GM11168 (cell line): ENCODE data around the gene HOXB9.

Experiments
- in situ Hi-C: fragments of 300-500 bp; cut with MboI; formaldehyde crosslinking; loops from one replicate; pipeline ENCODE4 v1.12.0; 2022; ENCODE audit warnings: low sequenced_read_pairs; ENCODE audit not compliant: unreplicated experiment

The HOXB9 gene

DNA sequence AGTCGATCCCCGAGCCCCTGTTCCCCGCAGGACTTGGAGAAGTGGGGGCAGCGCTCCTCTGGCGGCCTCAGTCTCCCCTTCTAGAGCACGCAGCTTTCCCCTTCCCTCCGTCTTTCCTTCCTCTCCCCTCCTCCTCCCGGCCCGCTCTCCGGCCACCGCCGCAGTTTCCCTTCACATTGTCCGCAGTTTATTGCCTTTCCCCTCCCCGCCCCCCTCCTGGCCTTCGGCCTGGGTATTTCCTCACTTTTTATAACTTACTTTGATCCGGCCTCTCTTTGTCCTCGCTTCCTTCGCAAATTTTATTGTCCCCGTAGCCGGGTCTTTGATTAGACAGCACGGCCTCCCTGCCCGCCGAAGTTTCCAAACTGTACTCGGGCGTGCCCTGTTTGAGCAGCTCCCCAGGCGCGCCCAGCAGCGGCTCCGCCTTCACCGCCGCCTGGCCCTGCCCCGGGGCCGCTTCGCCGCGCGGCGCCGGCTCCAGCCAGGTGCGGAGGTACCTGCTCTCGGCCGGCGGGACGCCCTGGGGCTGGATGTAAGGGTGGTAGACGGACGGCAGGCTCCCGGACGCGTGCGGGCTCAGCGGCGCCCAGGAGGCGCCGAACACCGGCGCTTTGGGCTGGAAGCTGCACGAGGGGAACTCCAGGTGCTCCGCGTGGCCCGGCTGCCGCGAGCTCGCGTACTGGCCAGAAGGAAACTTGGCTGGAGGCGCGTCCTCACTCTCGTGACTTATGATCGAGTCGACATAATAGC lies 488 bp downstream of the HOXB9 start:
- in situ Hi-C loops = no loop called here

DNA sequence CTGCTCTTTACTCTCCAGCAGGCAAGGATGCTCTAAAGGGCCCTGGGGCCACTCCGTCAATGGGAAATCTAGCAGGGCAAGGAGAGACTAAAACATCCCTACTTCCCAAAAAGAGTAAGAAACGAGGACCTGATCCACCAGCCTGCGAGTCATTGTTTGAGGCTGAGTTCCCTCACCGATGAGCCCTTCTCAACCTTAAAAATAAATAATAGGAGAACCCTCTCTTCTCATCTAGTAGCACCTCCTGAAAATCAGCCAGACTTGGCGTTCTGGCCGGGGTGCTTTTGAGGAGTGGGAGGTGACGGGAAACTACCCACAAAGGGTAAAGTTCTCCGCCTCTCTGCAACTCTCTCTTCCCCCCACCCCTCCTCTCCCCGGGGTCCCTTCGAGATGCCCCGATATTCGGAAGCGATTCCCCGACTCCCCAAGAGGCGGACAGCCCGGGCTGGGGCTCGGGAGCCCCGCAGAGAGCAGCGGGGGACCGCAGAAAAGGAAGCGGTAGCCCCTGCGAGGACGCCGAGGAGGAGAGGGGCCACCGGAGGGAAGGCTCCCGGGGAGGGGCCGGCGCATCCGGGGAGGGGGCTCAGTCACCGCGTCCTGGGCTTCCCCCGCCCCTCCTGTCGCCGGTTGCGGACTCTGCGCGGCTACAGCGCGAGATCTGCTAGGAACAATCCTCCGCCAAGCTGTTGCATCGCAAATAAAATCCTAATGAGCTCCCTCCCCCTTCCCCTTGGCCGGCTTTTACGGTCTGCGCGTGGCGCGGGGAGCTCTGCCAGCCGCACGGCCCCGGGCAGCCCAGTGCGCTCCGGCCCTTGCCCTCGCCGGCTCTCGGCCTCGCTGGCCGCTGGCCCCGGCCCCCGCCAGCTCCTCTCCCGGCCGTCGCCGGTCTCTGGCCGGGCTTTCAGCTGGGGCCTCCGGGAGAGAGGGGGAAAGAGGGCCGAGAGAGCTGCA lies 1.3 kb downstream of the HOXB9 start:
- in situ Hi-C loops = no loop called here

DNA sequence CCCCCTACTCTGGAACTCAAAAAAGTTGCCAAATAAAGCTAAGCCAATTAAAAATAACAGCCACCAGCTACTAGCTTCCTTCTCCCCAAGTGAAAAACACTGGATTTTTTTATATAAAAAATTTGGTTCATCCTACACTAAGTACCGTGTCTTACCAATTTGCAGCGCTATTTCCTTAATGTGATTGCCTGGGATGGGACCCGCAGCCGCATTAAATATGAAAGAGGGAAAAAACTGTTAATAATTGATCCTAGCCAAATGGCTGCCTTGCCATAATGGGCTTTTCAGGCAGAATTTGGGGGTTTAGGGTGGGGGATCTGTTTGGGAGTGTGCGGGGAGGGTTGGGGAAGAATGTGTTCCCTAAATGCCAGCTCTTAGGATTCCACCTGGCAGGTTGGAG lies 2.0 kb downstream of the HOXB9 start:
- in situ Hi-C loops = no loop called here

DNA sequence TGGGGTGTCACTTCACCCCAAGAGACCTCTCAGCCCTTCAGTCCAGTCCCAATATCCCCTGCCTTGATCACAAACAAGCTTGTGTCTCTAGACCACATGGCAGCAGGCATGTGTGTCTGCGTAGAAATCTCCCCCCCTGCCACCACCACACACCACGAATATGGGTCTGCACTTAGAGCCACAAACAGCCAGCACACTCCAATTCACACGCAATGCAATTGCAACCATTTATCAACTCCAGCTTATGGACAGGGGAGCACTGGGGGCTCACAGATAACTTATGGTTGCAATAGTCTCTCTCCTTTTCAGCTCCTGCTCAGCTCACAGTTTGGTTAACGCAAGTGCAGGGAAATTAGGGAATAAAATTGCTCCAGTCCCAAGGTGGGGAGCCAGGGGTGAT lies 2.6 kb downstream of the HOXB9 start:
- in situ Hi-C loops = no loop called here

DNA sequence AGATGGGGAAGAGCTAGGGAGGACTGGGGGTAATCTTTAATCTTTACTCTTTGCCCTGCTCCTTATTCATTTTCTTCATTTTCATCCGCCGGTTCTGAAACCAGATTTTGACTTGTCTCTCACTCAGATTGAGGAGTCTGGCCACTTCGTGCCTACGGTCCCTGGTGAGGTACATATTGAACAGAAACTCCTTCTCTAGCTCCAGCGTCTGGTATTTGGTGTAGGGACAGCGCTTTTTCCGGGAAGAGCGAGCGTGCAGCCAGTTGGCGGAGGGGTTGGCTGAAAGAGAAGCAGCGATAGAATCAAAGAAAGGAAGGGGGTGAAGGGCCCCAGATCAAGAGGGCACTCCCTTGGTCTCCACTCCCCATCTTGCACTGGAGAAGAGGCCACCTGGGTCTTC lies 3.3 kb downstream of the HOXB9 start:
- in situ Hi-C loops = no loop called here

DNA sequence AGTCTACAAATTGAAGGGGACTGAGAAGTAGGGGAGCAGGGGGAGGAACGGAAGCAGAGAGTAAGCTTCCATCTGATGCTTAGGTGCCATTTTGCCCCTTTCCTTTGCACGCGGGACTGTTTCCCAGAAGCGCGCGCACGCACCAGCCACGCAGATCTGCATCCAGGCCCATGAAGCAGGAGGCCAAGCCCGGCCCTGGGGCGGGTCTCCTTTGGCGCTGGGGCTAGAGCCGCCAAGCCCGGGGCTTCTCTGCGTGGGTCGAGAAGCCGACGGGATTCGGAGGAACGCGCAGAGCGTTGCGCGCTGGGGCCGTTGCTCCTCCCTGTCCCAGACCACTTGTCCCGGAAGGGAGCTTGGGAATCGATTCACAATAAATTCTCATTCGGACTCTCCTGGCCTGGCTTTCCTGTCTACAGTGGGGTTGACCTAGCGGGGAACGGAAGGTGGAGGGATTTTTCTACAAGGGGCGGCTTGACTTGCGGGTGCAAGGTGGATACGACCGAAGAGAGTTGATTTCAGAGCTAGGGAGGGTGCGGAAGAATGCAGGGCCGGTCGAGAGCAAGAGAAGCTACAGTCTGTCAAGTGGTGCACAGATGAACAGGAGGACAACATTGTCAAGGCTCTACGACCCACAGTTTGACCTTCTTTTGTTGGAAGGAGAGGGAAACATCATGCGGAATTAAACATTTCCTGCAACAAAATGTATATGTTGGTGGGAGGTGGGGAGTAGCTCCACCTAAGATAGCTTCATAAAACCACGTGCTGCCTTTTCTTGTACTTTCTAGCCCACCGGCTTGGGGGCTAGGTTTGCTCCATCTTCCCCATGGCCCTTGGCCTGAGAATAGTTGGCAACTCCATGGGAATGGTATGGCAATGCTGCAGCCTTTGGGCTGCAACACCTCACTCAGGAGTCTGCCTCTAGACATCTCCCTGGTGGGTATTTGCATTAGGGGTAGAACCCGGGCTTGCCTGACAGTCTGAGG lies 4.5 kb downstream of the HOXB9 start:
- in situ Hi-C loops = no loop called here

DNA sequence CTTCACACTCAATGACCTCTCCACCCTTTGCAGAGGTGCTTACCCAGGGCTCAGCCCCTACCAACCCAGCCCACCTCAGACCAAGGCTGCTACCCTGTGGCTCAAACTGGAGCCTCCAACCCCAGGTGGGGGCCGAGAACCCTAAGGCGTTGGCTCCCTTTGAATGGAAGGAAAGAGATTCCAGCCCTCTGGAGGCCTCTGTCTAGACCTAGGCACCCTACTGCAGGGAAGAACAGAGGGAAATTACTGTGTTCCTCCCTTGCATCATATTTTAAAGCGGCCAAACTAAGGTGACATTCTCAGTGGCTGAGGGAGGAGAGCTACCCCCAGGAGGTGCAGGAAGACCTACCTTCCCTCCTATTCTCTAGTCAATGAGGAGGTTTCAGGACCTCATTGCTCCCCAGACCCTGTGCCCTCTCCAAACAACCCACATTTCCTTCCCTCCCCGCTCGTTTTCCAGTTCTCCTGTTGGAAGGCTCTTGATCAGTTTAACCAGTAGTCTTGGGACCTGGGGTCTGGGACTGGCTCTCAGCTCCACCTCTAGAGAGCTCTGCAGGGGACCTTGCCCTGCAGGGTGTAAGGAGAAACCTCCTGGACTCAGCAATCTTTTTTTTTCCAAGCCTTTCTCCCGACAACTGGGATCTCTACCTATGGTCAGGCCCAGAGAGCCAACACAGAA lies 5.6 kb downstream of the HOXB9 start:
- in situ Hi-C loops = no loop called here

DNA sequence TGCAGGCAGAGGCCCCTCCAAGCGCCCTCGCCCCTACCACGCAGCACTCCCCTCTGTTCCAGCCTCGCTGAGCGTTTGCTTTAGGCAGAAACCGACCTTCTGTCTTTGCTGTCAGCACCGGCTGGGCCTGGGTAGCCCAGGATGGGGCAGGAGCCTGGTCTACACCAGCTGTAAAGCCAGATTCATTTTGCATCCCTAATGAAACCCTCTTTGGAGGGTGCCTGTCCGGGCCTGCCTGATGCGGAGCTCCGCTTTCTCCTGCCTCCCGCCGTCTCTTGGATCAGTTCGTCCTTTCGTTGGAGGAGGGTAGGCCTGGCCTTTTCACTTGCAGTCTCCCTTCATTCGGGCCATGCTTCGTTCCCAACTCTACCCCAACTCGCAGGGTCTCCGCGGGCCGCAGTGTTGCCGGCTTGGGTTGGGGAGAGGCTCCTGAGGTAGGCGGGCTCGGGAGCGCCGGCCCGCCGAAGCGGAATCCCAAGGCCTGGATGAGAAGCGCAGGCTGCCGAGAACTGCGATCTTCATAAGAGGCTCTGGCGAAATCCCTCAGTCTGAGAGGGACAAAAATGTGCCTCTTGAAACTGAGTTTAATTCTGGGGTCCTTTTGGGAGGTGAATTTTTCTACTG lies 6.2 kb downstream of the HOXB9 start:
- in situ Hi-C loops = no loop called here

DNA sequence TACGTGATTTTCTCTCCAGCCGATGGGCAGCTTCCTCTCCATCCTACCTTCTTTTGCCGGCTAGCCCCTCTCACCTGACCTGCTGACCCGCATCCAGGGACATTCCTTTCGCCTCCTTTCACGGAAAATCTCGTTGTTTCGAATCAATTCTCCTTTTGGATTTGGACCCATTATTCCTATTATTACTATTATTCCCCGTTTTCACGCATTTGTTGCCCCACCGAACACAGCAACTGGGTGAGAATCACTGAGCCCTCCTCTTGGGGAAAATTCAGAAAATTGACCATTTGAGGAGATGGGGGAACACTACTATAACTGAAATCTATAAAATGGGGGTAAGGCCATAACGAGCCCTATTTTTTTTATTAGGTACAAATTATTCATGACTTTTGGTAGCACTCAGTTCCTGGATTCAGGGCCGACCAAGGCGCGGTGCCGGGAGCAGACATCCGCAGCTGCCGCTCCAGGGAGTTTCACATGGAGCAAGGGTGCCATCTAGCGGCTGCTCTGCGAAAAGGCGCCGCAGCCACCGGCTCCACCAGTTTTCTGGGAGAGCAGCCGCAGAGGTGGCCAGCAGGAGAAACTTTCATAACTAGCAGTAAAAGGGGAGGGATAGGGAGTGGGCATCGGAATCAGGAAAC lies 7.8 kb downstream of the HOXB9 start:
- in situ Hi-C loops = no loop called here

DNA sequence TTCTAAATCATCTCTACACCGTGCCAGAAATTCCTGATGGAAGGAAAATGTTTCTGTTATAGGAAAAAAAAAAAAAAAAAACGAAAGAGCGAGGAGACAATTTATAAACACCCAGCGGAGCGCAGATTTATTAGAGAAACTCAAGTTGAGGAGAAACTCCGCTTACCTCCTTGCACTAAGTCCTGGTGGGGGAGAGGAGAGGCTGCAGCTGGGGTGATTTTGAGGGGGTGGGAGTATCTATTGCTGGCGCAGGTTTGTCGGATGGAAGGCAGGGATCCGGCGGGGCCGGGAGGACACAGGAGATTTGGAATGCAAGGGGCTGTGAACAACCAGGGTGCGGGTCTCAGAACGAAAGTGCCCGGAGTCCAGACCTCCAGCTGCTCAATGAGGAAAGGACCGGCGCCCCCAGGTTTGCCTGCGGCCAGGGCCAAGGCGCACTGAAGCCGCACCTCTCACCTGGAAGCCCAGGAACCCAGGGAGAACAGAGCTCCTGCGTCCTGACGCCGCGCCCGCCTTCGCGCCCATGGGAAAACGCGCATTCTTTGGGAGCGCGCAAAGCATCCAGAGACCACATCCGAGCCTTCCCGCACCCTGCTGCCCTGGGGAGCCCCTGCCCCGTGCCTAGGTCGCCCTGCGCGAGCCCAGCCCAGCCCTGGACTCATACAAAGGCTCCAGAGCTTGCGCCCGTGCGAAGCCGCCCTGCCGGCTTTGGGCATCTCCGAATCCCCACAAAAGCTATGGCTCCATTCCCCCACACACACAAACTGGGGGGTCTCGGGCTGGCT lies 8.5 kb downstream of the HOXB9 start:
- in situ Hi-C loops = no loop called here

DNA sequence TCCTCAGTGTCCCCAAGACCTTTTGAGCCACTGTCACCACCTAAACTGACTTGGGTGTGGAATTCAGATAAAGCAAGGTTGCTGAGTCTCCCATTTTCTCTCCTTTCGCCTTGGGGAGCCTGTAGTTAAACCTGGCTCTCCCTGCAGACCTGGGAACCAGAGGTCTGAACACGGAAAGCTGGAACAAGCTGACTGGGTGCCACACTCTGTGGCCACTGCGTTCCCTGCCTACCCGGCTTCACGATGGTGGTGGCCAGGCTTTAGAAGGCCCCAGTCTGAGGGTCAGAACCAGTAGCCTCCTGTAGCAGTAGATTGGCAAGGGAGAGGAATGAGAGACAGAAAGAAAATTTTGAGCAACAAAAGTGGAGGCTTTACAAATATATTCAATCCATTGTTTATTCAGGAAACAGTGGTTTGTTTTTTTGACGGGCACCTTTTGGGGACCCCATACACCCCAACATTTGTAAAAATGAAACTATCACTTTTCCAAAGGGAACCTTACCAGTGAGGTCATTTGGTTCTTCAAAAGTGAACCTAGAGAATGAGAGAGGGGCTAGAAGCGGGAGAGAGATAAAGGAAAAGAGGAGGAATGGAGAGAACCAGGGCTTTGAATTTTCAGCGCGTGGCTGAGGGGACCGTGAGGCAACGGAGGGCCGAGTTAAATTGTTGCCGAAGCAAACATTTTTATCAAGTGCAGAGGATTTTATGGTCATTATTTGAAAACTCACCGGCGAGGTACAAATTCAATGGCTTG lies 9.3 kb downstream of the HOXB9 start:
- in situ Hi-C loops = no loop called here

DNA sequence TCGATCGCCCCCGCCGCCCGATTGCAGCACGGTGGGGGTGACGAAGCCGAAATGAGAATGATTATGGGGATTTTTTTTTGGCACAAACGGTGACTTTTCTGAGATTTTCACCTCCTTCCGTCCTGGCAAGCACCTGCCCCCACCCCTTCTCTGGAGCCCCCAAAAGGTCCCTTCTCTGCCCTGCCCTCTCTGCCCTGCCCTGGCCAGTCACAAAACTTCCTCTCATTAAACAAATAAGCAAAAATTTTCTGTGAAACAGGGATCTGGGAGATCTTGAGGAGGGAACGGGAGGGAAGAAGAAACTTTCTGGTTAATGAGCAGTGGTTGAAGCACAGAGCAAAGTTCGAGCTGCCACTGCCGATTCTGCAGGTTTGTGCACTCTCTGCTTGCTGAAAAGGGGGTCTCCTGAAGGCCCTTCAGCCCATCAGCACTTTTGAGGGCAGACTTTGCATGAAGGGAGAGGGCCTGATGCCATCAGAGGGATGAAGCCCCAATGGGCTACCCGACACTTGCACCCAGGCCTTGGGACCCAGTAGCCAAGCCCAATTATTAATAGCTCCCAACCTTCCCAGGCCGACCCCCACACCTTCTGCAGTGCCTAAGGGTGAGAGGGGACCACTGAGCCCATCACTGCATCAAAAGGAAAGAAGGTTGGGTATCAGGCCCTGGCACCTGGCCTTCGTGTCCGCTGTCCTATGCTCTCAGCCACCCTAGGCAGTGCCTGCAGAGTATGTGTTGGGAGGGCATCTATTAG lies 10.0 kb downstream of the HOXB9 start:
- in situ Hi-C loops = no loop called here

DNA sequence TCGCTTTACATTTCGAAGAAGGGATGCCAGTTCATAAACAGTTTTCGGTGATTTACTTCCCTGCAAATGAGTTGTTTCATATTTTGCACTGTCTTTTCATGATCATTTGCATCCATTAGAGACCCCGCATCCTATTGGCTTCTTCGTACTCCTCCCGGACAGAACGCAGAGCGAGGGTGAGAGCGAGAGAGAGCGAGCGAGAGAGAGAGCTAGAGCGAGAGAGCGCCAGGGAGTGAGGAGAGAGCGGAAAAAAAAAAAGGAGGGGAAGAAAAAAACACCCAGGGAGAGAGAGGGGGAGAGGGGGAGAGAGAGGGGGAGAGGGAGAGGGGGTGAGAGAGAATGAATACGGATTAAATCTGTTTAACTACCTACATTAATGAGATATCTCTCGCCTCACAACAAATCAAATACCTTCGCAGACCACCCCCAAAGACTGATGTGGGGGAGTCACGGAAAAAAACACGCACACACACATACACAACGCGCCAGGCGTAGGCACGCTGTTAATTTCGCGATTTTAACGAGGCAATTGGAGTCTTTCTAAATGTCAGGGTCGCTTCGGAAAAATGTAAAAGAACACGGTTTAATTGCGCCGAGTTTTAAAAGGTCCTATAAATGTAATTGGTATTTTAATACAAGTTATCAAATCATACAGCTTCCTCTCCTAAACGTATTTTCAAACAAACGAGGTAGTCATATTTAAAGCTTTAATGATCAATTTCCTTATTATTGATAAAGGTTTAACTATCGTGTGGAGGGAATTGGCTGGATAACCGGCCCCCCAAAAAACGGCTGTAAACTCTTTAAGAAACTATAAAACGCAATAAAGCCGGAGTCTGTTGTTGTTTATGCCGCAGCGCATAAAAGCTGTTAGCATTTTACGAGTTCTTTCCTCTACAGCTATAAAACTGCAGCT lies 10.9 kb downstream of the HOXB9 start, which contains the start of gene HOXB8:
Gene HOXB8, minus strand, starts transcription at position 246 of the 916 bp plus-strand sequence. CDS start 588 bp downstream, outside the sequence.
- in situ Hi-C loops = no loop called here

DNA sequence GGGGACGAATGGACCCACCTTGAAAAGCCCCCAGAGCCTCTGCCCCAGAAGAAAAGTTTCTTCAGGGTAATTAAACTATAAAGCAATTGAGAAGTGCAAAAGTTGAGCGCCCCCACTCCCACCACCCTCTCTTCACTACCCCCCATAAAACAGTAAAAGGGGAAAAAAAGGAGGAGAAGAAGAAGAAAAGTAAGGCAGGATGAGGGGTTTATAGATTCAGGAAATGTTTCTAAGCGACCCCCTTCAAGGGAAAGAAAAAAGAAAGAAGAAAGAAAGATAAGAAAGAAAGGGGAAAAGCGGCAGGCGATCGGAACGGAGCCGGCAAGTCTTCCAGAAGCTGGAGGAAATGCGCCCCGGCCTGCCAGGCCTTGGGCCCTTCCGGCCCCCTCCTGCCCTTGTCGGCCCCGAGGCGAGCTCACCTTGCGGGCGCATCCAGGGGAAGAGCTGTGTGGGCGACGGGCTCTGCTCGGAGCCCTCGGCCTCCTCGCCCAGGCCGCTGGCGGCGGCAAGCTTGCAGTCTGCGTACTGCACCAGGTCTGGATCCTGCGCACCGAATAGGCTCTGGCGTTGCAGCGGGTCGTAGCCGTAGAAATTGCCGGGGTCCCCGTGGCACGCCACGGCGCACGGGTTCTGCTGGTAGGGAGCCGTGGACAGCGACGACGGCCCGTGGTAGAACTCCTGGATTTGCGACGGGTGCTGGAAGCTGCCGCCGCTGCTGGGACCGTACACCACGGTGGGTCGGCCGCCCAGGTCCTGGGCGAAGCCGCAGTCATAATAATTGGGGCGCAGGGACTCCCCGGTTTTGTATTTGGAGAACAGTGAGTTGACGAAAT lies 12.1 kb downstream of the HOXB9 start:
- in situ Hi-C loops = no loop called here
